ENCODE measurements around the gene RITA1.

GRCh38 chr12:113239811-113240331 is 54.4 kb downstream of the RITA1 start:
- no peak for TF ChIP-seq CTCF (IDR thresholded peaks at IDR 0.05)
- TF ChIP-seq EZH2 (IDR thresholded peaks at IDR 0.05; ENCODE audit: borderline replicate concordance, insufficient read depth, low read depth, low read length, poor library complexity, severe bottlenecking), result no peak
